HL-60 (cell line): ENCODE measurements around the gene DENND10.

Experiments used
- DNase-seq, 2 experiments: peaks; one replicate each; pipeline ENCODE4 v3.0.0-alpha.2; 2010 to 2020; ENCODE audit warnings: low read depth in 1 of 2, low spot score in 1 of 2
- H3K27ac ChIP-seq: fragments of 250-450 bp; sonication (Bioruptor Pico); replicated peaks from 2 replicates; pipeline ENCODE4 v1.5.1; 2020; ENCODE audit warnings: mild to moderate bottlenecking, moderate library complexity
- H3K27me3 ChIP-seq: fragments of 250-450 bp; sonication (Bioruptor Pico); 2 replicates; pipeline ENCODE4 v1.5.1; 2021; ENCODE audit warnings: mild to moderate bottlenecking, moderate library complexity; ENCODE audit not compliant: insufficient read depth, poor library complexity, severe bottlenecking
- H3K4me3 ChIP-seq: replicated peaks from 2 replicates; pipeline ENCODE4 v1.5.1; 2011; ENCODE audit warnings: mild to moderate bottlenecking, control low read depth, low read length; ENCODE audit not compliant: insufficient read depth
- GABPA ChIP-seq: IDR thresholded peaks from 2 replicates; pipeline ENCODE4 v1.6.1; 2012; ENCODE audit warnings: low read depth
- POLR2AphosphoS5 ChIP-seq: IDR thresholded peaks from 2 replicates; pipeline ENCODE4 v1.6.1; 2012; ENCODE audit warnings: low read depth
- REST ChIP-seq: IDR thresholded peaks from 2 replicates; pipeline ENCODE4 v1.6.1; 2012; ENCODE audit warnings: low read depth; ENCODE audit not compliant: insufficient replicate concordance
- SPI1 ChIP-seq: IDR thresholded peaks from 2 replicates; pipeline ENCODE4 v1.6.1; 2012; ENCODE audit warnings: low read depth, mild to moderate bottlenecking, borderline replicate concordance
- TF ChIP-seq, protein P1 (sequence below): IDR thresholded peaks from one replicate; pipeline ENCODE4 v1.5.1; 2011; ENCODE audit warnings: low read length, control low read depth, inconsistent platforms; ENCODE audit not compliant: insufficient read depth

DENND10 gene

GRCh38 chr10:119138346-119139306 lies 34.7 kb downstream of the DENND10 start:
- Histone ChIP-seq H3K4me3 (no peak overlapping the region), H3K27me3 (no peaks in the 10 kb centered on the region), H3K27ac (peak overlapping the region; percentile 78)
- DNase-seq: peak in 1 of 2 experiments; percentile 73
- TF ChIP-seq POLR2AphosphoS5: peak; percentile 45
- TF ChIP-seq SPI1: no peak

DNA sequence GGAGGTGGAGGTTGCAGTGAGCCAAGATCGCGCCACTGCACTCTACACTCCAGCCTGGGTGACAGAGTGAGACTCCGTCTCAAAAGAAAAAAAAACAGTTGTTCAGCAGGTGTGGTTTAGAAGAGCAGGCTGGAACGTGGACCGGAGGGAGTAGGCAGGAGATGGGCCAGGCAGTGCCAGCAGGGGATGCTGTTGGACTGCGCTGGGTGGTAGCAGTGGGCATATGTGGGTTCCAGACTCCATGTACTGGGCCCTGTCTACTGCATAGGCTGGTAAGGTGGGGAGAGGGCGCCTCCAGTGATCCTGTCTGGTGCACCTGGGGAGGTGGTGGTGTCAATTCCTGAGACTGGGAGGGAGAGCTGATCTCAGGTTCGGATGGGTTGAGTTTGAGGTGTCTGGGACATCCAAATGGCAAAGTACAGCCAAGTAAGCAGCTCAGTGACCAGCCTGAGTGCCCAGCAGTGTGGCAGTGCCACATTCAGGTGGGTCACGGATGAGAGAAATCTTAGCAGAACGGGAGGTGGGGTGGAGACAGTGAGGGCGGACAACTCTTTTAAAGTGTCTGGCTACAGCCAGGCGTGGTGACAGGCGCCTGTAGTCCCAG lies 35.7 kb downstream of the DENND10 start:
- Histone ChIP-seq H3K27me3 (no peaks in the 10 kb centered on the region), H3K4me3 (no peak overlapping the region), H3K27ac (peak overlapping the region; percentile 78)
- TF ChIP-seq REST (no peak), SPI1 (no peak), POLR2AphosphoS5 (0 out of 2 replicates have a peak, but pooled peaks have one; percentile 5)
- TF ChIP-seq, protein P1, sequence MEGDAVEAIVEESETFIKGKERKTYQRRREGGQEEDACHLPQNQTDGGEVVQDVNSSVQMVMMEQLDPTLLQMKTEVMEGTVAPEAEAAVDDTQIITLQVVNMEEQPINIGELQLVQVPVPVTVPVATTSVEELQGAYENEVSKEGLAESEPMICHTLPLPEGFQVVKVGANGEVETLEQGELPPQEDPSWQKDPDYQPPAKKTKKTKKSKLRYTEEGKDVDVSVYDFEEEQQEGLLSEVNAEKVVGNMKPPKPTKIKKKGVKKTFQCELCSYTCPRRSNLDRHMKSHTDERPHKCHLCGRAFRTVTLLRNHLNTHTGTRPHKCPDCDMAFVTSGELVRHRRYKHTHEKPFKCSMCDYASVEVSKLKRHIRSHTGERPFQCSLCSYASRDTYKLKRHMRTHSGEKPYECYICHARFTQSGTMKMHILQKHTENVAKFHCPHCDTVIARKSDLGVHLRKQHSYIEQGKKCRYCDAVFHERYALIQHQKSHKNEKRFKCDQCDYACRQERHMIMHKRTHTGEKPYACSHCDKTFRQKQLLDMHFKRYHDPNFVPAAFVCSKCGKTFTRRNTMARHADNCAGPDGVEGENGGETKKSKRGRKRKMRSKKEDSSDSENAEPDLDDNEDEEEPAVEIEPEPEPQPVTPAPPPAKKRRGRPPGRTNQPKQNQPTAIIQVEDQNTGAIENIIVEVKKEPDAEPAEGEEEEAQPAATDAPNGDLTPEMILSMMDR: peak; percentile 74
- DNase-seq: peak in 1 of 2 experiments; percentile 74

GRCh38 chr10:119140603-119141245 lies 36.8 kb downstream of the DENND10 start:
- Histone ChIP-seq H3K27me3 (no peaks in the 10 kb centered on the region), H3K4me3 (no peak overlapping the region), H3K27ac (no peak overlapping the region)
- no peak for DNase-seq
- TF ChIP-seq GABPA: no peak
- no peak for TF ChIP-seq REST
- TF ChIP-seq SPI1: no peak
- no peak for TF ChIP-seq POLR2AphosphoS5
- TF ChIP-seq, protein P1: no peak

GRCh38 chr10:119143657-119144056 lies 39.7 kb downstream of the DENND10 start:
- no peaks in the 10 kb centered on the region for H3K27me3 ChIP-seq
- TF ChIP-seq POLR2AphosphoS5: no peak
- TF ChIP-seq SPI1: no peak
- no peak for TF ChIP-seq REST
- TF ChIP-seq GABPA: no peak
- TF ChIP-seq, protein P1: no peak
- H3K4me3 ChIP-seq: no peak overlapping the region
- no peak for DNase-seq
- no peak overlapping the region for H3K27ac ChIP-seq
